Lower lobe of right lung (tissue), 2 donors: ENCODE data around the gene PID1. TPM values are rescaled to one million over a fixed set of nuclear protein-coding genes. Genes with fewer than 3 reads are reported as not detected.

ENCODE experiments used
- ATAC-seq, 2 donors: fragments of 200-7000 bp; cut with Tn5 transposase; one replicate each; pipeline ENCODE4 v1.9.1; 2020 to 2022; ENCODE audit warnings: mild to moderate bottlenecking in 2 of 2, moderate library complexity in 2 of 2
- DNase-seq: peaks from one replicate; pipeline ENCODE4 v3.0.0-alpha.2; 2020
- H3K27ac ChIP-seq: fragments of 200-600 bp; one replicate; pipeline ENCODE4 v1.8.0; 2022
- H3K27me3 ChIP-seq: fragments of 200-600 bp; one replicate; pipeline ENCODE4 v1.8.0; 2022; ENCODE audit warnings: low read depth
- H3K36me3 ChIP-seq: fragments of 200-600 bp; one replicate; pipeline ENCODE4 v1.8.0; 2022; ENCODE audit warnings: mild to moderate bottlenecking
- H3K4me1 ChIP-seq: fragments of 200-600 bp; one replicate; pipeline ENCODE4 v1.8.0; 2022
- H3K4me3 ChIP-seq: fragments of 200-600 bp; one replicate; pipeline ENCODE4 v1.8.0; 2022; ENCODE audit warnings: mild to moderate bottlenecking
- H3K9me3 ChIP-seq: fragments of 200-600 bp; one replicate; pipeline ENCODE4 v1.8.0; 2022
- intact Hi-C: fragments of 100-400 bp; cut with DNase I; formaldehyde crosslinking; loops from one replicate; pipeline ENCODE4 v1.11.0; 2022
- total RNA-seq: library from RNA; stranded (reverse); fragmentation: NEBNext Ultra II Directional; extraction: Animal tissue kit (Norgen Biotek cat#: 25700); gene quantifications from one replicate; pipeline ENCODE4 v1.2.1, GENCODE V29; 2021
- TF ChIP-seq, protein P1 (sequence below): fragments of 200-600 bp; IDR thresholded peaks from one replicate; pipeline ENCODE4 v1.8.0; 2022; ENCODE audit warnings: antibody characterized with exemption, mild to moderate bottlenecking
- donor health status: DM: no; HTN: yes; CAD: no; lungs with severe emphysema.

PID1 gene
- total RNA-seq, 1 donor from 2014 or later = 48.0 TPM

DNA sequence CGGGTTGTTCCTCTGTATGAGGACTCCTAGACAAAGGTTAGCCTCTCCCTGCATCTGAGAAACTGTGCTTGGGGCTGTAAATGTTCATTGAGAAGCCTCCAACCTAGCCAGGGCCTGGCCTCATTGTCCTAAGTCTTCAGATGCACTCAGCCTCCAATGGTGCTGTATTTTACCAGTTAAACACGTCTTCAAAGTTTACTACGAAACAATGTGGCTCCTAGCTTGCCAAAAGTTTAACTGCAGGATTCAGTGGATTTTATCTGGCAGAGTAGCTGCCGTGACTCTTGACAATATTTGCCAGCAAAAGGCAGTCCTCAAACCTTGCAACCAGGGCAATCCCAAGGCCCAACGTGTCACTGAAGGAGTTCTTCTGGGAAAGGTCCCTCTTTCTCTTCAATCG lies 1.1 kb downstream of the PID1 start:
- Histone ChIP-seq H3K4me3 (peak overlapping the region; percentile 81), H3K4me1 (peaks cover 45% of the 10 kb centered on the region), H3K27me3 (no peaks in the 10 kb centered on the region), H3K27ac (peak overlapping the region; percentile 77), H3K9me3 (no peaks in the 10 kb centered on the region), H3K36me3 (no peaks in the 10 kb centered on the region)
- intact Hi-C loops = no loop called here
- DNase-seq = no peak
- TF ChIP-seq, protein P1, sequence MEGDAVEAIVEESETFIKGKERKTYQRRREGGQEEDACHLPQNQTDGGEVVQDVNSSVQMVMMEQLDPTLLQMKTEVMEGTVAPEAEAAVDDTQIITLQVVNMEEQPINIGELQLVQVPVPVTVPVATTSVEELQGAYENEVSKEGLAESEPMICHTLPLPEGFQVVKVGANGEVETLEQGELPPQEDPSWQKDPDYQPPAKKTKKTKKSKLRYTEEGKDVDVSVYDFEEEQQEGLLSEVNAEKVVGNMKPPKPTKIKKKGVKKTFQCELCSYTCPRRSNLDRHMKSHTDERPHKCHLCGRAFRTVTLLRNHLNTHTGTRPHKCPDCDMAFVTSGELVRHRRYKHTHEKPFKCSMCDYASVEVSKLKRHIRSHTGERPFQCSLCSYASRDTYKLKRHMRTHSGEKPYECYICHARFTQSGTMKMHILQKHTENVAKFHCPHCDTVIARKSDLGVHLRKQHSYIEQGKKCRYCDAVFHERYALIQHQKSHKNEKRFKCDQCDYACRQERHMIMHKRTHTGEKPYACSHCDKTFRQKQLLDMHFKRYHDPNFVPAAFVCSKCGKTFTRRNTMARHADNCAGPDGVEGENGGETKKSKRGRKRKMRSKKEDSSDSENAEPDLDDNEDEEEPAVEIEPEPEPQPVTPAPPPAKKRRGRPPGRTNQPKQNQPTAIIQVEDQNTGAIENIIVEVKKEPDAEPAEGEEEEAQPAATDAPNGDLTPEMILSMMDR = no peak
- ATAC-seq = no peak

DNA sequence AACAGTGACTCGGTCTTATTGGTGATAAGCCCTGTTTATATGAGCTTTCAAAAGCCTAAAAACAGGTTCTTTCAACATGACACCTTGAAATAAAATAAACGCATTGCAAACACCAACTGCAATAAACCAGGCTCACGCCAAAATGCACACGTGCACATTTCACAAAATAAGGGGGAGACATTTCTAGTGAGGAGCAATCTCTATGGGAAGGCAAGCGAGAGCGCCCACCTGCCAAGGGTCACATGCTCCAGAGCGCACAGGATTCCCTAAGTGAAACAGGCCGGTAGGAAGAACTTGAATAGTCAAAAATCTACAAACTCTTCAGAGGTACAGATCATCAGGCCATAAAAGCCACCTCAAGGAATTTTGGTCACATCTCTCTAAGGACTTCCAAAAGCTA lies 1.9 kb downstream of the PID1 start:
- intact Hi-C loops = no loop called here
- H3K27ac ChIP-seq = peak overlapping the region; percentile 77

DNA sequence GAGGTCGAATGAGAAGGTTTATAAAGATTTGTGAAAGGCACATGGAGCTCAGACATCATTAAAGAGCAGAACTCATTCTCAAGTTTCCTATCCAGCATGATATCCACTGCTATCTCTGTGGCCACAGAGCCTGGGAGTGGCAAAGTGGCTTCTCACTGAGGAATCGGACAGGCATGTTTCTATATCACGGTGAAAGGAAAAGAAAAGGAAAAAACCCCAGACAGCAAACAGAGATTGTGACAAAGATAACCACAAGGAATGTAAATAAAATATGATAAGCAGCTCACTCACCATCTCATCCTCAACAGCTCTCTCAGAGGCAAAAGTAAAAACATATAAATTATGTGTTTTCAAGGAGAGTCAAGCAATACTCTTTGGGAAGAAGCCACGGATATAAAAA lies 2.5 kb downstream of the PID1 start:
- Histone ChIP-seq H3K36me3 (no peaks in the 10 kb centered on the region), H3K4me1 (peaks cover 45% of the 10 kb centered on the region), H3K27ac (peak overlapping the region; percentile 24), H3K9me3 (no peaks in the 10 kb centered on the region), H3K4me3 (peak overlapping the region; percentile 81), H3K27me3 (no peaks in the 10 kb centered on the region)
- intact Hi-C loops = no loop called here
- DNase-seq = no peak
- TF ChIP-seq, protein P1 = no peak
- no peak for ATAC-seq

More for the DNA sequence above, 1.9 kb downstream of the PID1 start:
- Histone ChIP-seq H3K4me1 (peaks cover 45% of the 10 kb centered on the region), H3K36me3 (no peaks in the 10 kb centered on the region), H3K27me3 (no peaks in the 10 kb centered on the region), H3K9me3 (no peaks in the 10 kb centered on the region), H3K4me3 (peak overlapping the region; percentile 81)
- ATAC-seq (no peak), DNase-seq (no peak)
- TF ChIP-seq, protein P1 = no peak

DNA sequence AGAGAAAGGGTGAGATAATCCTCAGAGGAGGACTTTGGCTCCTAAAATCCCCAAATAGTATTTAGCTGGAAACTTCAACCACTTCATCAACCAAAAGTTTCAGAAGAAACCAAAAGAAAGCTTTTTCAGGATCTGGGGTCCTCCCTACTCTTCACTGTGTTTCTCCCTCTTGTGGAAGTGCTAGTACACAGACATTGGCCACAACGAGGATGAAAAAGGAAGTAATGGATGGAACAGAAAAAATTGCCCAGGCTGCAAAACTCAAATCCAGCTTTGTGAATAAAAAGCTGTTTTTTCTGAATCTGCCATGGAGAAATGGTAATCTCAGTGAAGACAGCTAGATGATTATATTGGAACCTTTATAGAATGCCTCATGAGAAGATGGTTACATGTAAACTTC lies 4.0 kb downstream of the PID1 start:
- intact Hi-C loops = no loop called here
- TF ChIP-seq, protein P1 = no peak
- Histone ChIP-seq H3K27me3 (no peaks in the 10 kb centered on the region), H3K4me1 (peaks cover 33% of the 10 kb centered on the region), H3K9me3 (no peaks in the 10 kb centered on the region), H3K36me3 (peaks cover 4% of the 10 kb centered on the region), H3K27ac (peak overlapping the region; percentile 25), H3K4me3 (peak overlapping the region; percentile 81)
- ATAC-seq (no peak), DNase-seq (no peak)

DNA sequence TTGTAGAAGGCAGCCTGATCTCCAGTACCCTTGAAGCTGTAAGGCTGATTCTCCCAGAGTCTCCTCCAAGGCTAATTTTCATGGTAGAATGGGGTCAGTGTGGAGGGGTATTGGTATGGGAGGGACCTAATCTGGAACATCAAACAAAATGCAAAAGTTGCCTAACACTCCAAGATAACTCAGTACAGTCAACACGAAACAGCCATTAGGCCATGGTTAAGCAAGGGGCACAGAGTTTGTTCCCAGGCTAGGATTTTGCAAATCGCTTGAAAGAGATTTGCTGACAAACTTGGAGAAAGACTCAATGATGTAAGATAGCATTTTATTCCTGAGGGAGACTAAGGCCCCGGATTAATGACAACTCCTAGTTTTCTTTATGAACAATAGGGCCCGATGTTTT lies 5.4 kb downstream of the PID1 start:
- TF ChIP-seq, protein P1 = no peak
- Histone ChIP-seq H3K4me1 (peaks cover 26% of the 10 kb centered on the region), H3K36me3 (peaks cover 10% of the 10 kb centered on the region), H3K9me3 (peaks cover 8% of the 10 kb centered on the region), H3K27ac (no peak overlapping the region), H3K27me3 (no peaks in the 10 kb centered on the region), H3K4me3 (no peak overlapping the region)
- intact Hi-C loops = no loop called here
- ATAC-seq (peak; percentile 63 to 68), DNase-seq (no peak)

DNA sequence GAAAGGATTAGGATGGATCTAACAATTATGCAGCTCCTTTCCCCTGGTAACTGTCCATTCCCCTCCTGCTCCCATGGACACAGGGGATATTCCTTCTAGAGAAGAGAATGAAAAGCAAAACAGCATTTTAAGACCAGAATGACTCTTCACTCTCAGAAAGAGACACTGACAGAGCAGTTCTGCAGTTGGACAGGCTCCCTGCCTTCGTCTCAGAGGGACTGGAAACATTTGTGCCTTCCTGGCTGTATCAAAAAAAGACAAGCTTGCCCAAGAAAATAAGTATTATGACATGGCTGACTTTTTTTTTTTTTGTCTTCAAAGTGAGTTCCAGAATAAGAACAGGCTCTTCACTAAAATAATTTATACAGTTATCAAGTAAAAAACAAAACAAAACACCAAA lies 9.5 kb downstream of the PID1 start:
- peaks cover 14% of the 10 kb centered on the region for H3K4me1 ChIP-seq
- H3K9me3 ChIP-seq = peaks cover 11% of the 10 kb centered on the region
- DNase-seq (no peak), ATAC-seq (no peak)
- no peak overlapping the region for H3K27ac ChIP-seq
- intact Hi-C loops = no loop called here
- peaks cover 10% of the 10 kb centered on the region for H3K36me3 ChIP-seq
- no peaks in the 10 kb centered on the region for H3K27me3 ChIP-seq
- no peak overlapping the region for H3K4me3 ChIP-seq
- TF ChIP-seq, protein P1 = no peak
